Activated CD4-positive, alpha-beta T cell treated with anti-CD3 and anti-CD28 coated beads, Interleukin-2, amount 10 ng/mL, durations not matched to agents 24 days and 14 days (primary cell): ENCODE results near the gene ATP1B1. TPM values are rescaled to one million over a fixed set of nuclear protein-coding genes. Genes with fewer than 3 reads are reported as not detected.
A peak's percentile ranks its signal among the peaks of the same experiment; 100 is the strongest.

Source experiments
- DNase-seq: peaks from one replicate; pipeline ENCODE4 v3.0.0; 2022
- H3K27ac Mint-ChIP-seq: one replicate; pipeline ENCODE4 v1.8.0; 2022; ENCODE audit warnings: mild to moderate bottlenecking, mixed read lengths
- H3K27me3 Mint-ChIP-seq: one replicate; pipeline ENCODE4 v1.8.0; 2022; ENCODE audit warnings: mixed read lengths
- H3K36me3 Mint-ChIP-seq: one replicate; pipeline ENCODE4 v1.8.0; 2022; ENCODE audit warnings: low read depth, mild to moderate bottlenecking, mixed read lengths
- H3K4me1 Mint-ChIP-seq: one replicate; pipeline ENCODE4 v1.8.0; 2021; ENCODE audit warnings: mixed read lengths
- H3K4me3 Mint-ChIP-seq: one replicate; pipeline ENCODE4 v1.8.0; 2022; ENCODE audit warnings: mild to moderate bottlenecking, moderate library complexity, mixed read lengths
- H3K9me3 Mint-ChIP-seq: one replicate; pipeline ENCODE4 v1.8.0; 2021; ENCODE audit warnings: mixed read lengths
- intact Hi-C: fragments of 100-400 bp; cut with micrococcal nuclease; formaldehyde crosslinking; loops from one replicate; pipeline ENCODE4 v1.15.1; 2023
- total RNA-seq: library from RNA; stranded (reverse); gene quantifications from 2 replicates; pipeline ENCODE4 v1.2.3, GENCODE V29; 2022

The ATP1B1 gene
- total RNA-seq, 1 donor from 2014 or later, result 12.5 TPM

DNA sequence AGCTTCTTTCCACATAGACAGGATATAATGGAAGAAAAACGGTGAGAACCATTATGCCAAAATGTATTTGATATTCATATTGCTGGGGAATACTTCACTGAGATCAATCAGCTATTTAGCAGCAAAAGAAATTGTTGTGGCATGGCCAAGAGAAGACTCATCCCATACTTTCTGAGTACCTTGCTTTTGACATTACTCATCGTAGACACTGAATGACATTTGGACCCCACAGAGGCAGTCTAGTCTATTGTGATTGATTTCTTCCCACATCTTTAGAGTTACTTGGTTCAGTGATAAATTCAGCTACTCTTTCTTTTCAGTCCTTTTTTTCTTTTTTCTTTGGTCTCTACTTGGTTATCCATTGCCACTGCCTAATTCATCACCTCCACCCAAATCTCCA, 22.1 kb downstream of the ATP1B1 start:
- Mint-ChIP-seq H3K27ac (no peak overlapping the region), H3K9me3 (no peaks in the 10 kb centered on the region), H3K36me3 (peaks cover 57% of the 10 kb centered on the region), H3K27me3 (no peaks in the 10 kb centered on the region), H3K4me3 (no peak overlapping the region), H3K4me1 (peaks cover 7% of the 10 kb centered on the region)
- no peak for DNase-seq
- intact Hi-C loops, result no loop called here

DNA sequence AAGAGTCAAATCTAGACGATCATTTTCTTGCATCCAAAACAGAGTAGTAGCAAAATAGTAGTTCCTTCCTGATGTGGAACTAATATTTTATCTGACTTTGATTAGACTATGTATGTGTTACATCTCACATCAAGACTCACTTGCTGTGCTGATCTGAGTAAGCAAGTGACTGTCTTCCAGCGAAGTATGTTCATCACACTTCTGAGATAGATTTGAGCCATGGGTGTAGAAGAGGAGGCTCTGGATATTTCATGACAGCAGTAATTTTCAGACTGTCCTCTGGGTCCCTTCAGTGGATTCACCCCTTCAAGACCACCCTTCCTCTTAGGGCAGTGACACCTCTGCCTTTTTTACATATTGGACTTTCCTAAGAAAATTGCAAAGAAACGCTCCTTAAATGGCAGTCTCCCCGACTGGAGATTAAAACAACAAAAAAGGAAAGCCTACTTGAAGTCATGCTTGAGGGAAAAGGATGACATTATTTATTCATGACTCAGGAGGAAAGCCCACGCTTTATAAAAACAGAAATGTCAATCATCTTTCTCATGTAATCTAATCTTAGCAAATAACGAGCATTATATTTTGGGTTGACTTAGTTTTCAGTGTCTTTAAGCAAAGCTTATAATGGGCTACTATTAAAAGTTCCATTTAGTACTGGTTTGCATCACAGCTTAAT, 22.8 kb downstream of the ATP1B1 start:
- Mint-ChIP-seq H3K36me3 (peaks cover 56% of the 10 kb centered on the region), H3K27me3 (no peaks in the 10 kb centered on the region), H3K4me3 (no peak overlapping the region), H3K9me3 (no peaks in the 10 kb centered on the region), H3K4me1 (peaks cover 8% of the 10 kb centered on the region), H3K27ac (no peak overlapping the region)
- DNase-seq, result no peak
- intact Hi-C loops, result no loop called here

DNA sequence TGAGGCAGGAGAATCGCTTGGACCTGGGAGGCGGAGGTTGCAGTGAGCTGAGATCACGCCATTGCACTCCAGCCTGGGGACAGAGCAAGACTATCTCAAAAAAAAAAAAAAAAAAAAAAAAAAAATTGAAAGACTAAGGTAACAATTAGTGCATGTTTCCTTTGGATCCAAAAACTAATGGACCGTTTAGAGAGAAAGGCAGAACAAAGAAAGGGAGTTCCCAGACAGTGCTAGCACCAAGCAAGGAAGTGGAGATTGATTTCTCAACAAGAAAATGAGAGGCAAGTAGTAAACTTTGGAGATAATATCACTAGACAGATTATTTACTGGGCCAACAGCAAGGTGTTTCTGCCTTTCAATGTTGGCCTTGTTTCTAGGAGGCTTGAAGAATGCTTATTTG, 24.2 kb downstream of the ATP1B1 start:
- Mint-ChIP-seq H3K4me3 (no peak overlapping the region), H3K27ac (no peak overlapping the region)

DNA sequence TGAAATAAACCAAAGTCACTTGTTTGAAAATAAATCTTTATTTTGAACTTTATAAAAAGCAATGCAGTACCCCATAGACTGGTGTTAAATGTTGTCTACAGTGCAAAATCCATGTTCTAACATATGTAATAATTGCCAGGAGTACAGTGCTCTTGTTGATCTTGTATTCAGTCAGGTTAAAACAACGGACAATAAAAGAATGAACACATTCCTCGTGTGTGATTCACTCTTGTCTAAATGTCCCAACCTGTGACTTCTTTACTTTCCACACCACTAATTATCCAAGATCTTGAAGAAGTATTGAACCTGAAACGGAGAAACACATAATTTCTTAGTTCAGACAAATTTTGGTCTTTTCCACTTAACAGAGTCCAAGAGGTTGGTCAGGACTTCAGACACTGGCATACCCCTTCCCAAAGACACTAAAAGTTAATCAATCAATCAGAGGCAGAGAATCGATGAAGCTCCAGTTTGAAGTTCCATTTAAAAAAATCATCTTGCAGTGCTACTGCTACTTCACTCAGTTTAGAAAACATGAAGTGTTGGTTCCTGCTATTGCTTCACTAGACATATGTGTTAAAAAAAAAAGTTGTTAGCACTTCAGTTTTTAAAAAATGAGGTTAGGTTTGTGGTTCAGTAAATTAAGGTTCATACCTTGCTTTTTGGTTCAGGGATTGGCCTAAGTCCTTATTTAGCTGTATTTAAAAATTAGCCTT, 26.2 kb downstream of the ATP1B1 start:
- Mint-ChIP-seq H3K36me3 (peaks cover 40% of the 10 kb centered on the region), H3K4me3 (no peak overlapping the region), H3K27ac (no peak overlapping the region), H3K27me3 (no peaks in the 10 kb centered on the region), H3K4me1 (peaks cover 11% of the 10 kb centered on the region), H3K9me3 (no peaks in the 10 kb centered on the region)
- DNase-seq, result no peak
- intact Hi-C loops, result loop anchor here (10.0 kb wide), 1 partner anchor 788 kb away; no protein-coding TSS in a partner anchor

More for the DNA sequence above, 24.2 kb downstream of the ATP1B1 start:
- Mint-ChIP-seq H3K4me1 (peaks cover 8% of the 10 kb centered on the region), H3K27me3 (no peaks in the 10 kb centered on the region), H3K9me3 (no peaks in the 10 kb centered on the region), H3K36me3 (peaks cover 46% of the 10 kb centered on the region)
- no peak for DNase-seq
- intact Hi-C loops, result loop anchor here (10.0 kb wide), 1 partner anchor 786 kb away; no protein-coding TSS in a partner anchor

DNA sequence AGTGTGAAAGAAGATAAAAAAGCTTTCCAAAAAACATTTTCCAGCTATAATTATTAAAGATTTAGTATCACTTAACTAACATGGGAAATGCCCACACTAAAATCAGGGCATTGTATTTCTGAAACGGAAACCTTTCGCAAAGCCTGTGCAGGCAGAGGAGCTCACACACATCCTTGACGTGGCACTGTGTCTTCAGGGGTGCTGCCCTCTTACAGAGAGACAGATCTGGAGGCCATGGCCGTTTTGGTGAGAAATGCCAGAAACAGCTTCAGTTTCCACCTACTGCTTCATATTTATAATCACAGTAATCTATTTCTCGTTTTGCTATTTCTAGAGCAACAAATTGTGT, 26.7 kb downstream of the ATP1B1 start:
- no peaks in the 10 kb centered on the region for H3K27me3 Mint-ChIP-seq
- H3K27ac Mint-ChIP-seq, result no peak overlapping the region
- peaks cover 12% of the 10 kb centered on the region for H3K4me1 Mint-ChIP-seq
- peaks cover 36% of the 10 kb centered on the region for H3K36me3 Mint-ChIP-seq
- H3K9me3 Mint-ChIP-seq, result no peaks in the 10 kb centered on the region
- intact Hi-C loops, result loop anchor here (10.0 kb wide), 1 partner anchor 788 kb away; no protein-coding TSS in a partner anchor
- no peak overlapping the region for H3K4me3 Mint-ChIP-seq
- no peak for DNase-seq

DNA sequence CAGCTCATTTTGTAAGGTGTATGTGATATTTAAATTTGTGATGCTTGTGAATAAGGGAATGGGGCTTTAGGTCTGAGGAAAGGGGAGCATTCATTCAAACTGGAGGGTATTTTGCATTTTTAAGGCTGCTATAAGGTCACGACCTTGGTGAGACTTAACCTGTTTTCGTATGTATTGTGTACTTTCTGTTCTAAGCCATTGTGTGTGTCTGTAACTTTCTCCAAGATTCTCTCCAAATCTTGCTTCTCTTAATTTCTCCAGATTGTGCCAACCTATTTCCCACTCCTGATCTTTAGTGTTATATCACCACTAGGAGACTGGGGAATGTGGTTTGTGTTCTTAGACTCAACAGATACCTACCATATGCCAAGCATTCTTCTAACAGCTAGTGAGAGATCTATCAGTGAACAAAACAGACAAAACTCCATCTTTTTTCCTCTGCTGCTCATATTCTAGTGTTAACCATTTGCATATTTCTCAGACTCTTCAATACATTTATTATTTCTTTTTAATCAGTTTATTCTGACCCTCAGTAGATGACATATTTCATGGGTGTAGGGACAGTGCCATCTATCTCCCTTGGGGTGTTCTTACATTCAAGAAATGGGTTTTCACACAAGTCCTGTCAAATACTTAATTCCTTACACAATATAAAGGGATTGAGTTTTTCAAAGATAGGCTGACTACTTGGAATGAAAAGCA, 27.5 kb downstream of the ATP1B1 start:
- Mint-ChIP-seq H3K4me3 (no peak overlapping the region), H3K27ac (no peak overlapping the region), H3K27me3 (no peaks in the 10 kb centered on the region), H3K9me3 (peaks cover 3% of the 10 kb centered on the region), H3K4me1 (peaks cover 9% of the 10 kb centered on the region), H3K36me3 (peaks cover 29% of the 10 kb centered on the region)
- intact Hi-C loops, result loop anchor here (10.0 kb wide), 1 partner anchor 789 kb away; no protein-coding TSS in a partner anchor
- no peak for DNase-seq

DNA sequence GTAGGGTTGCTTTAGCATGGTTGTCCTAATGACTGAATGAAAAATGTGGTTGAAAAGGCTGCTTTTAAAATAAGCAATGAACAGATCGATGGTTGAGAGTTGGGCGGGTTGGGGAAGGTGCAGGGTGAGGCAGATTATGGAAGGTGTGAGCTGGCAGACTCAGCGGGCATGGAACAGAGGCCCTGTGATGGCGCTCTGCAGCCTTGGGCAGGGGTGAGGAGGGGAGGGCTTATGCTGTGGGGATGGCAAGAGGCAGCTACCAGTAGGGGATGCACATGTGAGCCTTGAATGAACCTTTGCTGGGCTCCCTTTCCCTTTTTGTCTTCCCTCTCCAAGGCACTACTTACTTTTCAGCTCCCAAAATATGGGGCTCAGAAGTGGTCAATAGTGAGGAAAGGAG, 30.9 kb downstream of the ATP1B1 start:
- intact Hi-C loops, result loop anchor here (10.0 kb wide), 1 partner anchor 793 kb away; no protein-coding TSS in a partner anchor
- H3K4me1 Mint-ChIP-seq, result peaks cover 17% of the 10 kb centered on the region
- peaks cover 4% of the 10 kb centered on the region for H3K9me3 Mint-ChIP-seq
- peaks cover 8% of the 10 kb centered on the region for H3K36me3 Mint-ChIP-seq
- H3K4me3 Mint-ChIP-seq, result no peak overlapping the region
- no peaks in the 10 kb centered on the region for H3K27me3 Mint-ChIP-seq
- no peak overlapping the region for H3K27ac Mint-ChIP-seq
- DNase-seq, result no peak

DNA sequence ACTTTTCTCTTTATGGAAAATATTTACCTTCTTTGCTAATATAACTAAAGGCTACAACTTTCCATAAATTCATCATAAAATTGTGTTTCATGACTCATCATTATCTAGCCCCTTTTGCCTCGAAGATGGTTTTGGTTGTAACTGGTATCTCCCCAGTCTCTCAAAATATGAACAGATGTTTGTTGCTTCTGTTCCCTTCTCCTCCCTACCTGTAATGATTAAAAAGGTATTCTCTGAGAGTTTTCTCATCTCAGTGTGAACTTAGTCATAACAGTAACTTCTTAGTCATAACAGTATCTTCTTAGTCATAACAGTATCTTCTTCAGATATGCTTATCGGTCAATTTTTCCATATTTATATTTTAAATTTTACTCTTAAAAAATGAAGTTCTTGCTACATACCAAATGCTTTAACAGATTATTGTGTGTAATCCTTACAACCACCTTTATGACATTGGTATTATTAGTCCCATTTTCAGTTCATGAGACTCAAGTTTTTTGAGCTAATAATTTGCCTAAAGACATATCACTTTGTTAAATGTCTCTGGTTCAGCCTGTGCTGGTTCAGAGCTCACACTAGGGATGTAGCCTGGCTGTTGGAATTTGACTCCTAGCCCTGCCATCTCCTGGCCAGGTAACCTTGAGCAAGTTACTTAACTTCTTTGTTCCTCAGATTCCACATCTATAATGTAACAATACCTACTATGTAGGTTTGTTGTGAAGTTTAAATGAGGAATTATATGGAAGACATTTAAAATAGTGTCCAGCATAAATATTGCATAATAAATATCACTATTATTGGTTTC, 32.6 kb downstream of the ATP1B1 start:
- peaks cover 15% of the 10 kb centered on the region for H3K4me1 Mint-ChIP-seq
- peaks cover 4% of the 10 kb centered on the region for H3K9me3 Mint-ChIP-seq
- no peak for DNase-seq
- intact Hi-C loops, result loop anchor here (1.0 to 10.0 kb wide), 6 partner anchors 24 to 794 kb away; partner anchors contain the start of genes ATP1B1 and NME7
- H3K4me3 Mint-ChIP-seq, result peak overlapping the region; percentile 8
- H3K27ac Mint-ChIP-seq, result peak overlapping the region; percentile 81
- no peaks in the 10 kb centered on the region for H3K27me3 Mint-ChIP-seq
- peaks cover 5% of the 10 kb centered on the region for H3K36me3 Mint-ChIP-seq

DNA sequence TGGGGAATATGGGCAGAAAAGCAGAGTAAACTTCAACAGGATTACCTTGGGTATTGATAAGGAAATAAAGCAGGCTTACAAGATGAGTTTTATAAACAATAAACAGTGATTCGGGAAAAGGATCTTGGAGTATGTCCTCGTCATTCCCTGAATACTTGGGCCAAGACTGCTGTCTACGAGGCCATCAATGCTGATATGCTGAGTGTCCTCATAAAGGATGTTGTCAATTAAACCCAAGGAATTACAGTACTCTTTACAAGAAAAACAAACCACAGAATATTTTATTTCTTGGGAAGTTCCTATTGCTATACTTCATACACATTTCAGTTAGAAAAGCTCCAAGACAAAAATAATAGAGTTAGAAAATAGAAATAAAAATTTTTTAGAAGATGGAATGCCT, 34.9 kb downstream of the ATP1B1 start:
- Mint-ChIP-seq H3K27ac (no peak overlapping the region), H3K9me3 (peaks cover 4% of the 10 kb centered on the region), H3K27me3 (no peaks in the 10 kb centered on the region), H3K36me3 (peaks cover 2% of the 10 kb centered on the region), H3K4me3 (no peak overlapping the region), H3K4me1 (peaks cover 15% of the 10 kb centered on the region)
- DNase-seq, result no peak
- intact Hi-C loops, result no loop called here

DNA sequence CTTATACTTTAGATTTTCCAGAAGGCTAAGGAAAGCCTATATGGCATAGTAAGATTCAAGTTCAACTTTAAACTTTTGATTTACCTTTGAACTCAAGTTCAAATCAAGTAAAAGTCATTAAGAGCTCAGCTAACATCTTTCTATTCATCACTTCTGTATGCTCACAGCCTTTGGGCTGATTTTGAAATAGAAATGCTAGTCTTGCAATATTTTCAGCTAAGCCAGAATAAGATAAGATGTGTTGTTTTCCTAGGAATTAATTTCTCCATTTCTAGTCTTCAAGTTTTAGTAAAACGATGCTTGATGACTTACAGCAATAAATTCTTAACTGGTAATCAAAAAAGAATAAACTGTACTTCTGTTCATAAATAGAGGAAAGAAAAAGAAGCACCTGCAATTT, 35.6 kb downstream of the ATP1B1 start:
- intact Hi-C loops, result no loop called here
- H3K4me1 Mint-ChIP-seq, result peaks cover 15% of the 10 kb centered on the region

DNA sequence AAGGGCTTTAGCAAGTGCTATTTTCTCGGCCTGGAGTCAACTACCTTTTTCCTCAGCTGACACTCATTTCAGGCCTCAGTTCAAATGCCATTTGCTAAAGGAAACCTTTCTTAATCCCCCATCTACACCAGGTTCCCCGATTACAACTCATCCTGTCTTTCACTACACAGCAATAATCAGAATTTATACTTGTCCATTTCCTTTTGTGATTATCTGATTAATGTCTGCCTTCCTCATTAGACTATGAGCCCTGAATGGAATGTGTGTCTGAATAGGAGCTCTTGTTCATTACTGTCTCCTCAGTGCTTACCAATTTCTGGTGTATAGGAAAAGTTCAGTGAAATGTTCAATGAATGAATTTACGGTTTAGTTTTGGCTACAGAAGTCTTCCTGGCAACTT, 36.9 kb downstream of the ATP1B1 start:
- H3K4me1 Mint-ChIP-seq, result peaks cover 11% of the 10 kb centered on the region
- no peak for DNase-seq
- peaks cover 4% of the 10 kb centered on the region for H3K9me3 Mint-ChIP-seq
- no peaks in the 10 kb centered on the region for H3K36me3 Mint-ChIP-seq
- no peak overlapping the region for H3K4me3 Mint-ChIP-seq
- no peaks in the 10 kb centered on the region for H3K27me3 Mint-ChIP-seq
- intact Hi-C loops, result no loop called here
- no peak overlapping the region for H3K27ac Mint-ChIP-seq

More for the DNA sequence above, 35.6 kb downstream of the ATP1B1 start:
- no peak overlapping the region for H3K4me3 Mint-ChIP-seq
- no peak overlapping the region for H3K27ac Mint-ChIP-seq
- H3K27me3 Mint-ChIP-seq, result no peaks in the 10 kb centered on the region
- DNase-seq, result no peak
- peaks cover 4% of the 10 kb centered on the region for H3K9me3 Mint-ChIP-seq
- H3K36me3 Mint-ChIP-seq, result peaks cover 2% of the 10 kb centered on the region

DNA sequence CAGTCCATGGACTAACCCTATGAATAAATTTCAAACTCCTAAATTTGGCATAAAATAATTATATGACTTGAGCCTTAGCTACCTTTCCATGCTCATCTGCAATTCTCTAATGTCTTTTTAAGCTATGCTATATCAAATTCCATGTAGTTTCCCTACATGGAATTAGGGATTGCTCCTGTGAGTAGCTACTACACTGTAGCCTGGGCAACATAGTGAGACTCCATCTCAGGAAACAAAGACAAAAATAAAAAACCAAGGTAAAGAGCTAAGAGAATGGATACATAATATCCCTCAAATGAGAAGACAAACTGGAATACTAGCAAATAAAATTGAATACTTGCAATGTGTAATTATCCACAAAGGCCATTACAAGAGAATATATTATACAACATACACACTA, 37.5 kb downstream of the ATP1B1 start:
- H3K4me1 Mint-ChIP-seq, result peaks cover 7% of the 10 kb centered on the region
- no peak overlapping the region for H3K4me3 Mint-ChIP-seq
- no peaks in the 10 kb centered on the region for H3K27me3 Mint-ChIP-seq
- no peak overlapping the region for H3K27ac Mint-ChIP-seq
- DNase-seq, result no peak
- intact Hi-C loops, result no loop called here
- peaks cover under 1% of the 10 kb centered on the region for H3K9me3 Mint-ChIP-seq
- no peaks in the 10 kb centered on the region for H3K36me3 Mint-ChIP-seq

DNA sequence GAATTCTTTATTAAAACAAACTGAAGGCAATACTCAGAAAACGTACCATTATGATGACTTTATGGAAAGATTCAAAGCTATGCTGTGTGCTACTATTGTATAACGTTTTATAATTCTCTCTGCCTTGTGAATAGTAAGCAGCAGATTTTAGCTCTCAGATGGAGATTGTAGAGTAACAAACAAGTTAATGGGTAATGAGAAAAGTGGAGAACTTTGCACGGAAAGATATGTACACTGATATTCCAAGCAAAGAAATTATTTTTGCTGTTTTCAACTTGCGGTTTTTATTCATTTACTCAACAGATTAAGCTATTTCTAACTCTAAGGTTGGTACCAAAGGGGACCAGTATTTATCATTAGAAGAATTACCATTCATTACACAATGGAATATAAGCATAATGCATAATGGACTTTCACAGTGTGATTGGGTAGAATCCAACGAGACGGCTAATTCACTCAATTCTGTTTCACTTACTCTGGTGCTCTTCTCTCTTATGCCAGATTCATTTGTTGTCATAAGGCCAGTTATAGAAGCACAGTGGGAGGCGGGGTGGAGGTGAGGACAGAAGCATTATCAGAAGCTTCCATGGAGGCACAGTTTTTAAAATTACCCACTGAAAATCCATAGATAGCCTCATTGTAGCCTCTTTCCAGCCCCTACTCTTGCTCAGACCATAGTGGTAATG, 38.6 kb downstream of the ATP1B1 start:
- Mint-ChIP-seq H3K36me3 (no peaks in the 10 kb centered on the region), H3K9me3 (no peaks in the 10 kb centered on the region), H3K27ac (no peak overlapping the region), H3K4me1 (no peaks in the 10 kb centered on the region), H3K4me3 (no peak overlapping the region), H3K27me3 (no peaks in the 10 kb centered on the region)
- intact Hi-C loops, result no loop called here
- no peak for DNase-seq
